ENCODE measurements around the gene CST7.

DNA sequence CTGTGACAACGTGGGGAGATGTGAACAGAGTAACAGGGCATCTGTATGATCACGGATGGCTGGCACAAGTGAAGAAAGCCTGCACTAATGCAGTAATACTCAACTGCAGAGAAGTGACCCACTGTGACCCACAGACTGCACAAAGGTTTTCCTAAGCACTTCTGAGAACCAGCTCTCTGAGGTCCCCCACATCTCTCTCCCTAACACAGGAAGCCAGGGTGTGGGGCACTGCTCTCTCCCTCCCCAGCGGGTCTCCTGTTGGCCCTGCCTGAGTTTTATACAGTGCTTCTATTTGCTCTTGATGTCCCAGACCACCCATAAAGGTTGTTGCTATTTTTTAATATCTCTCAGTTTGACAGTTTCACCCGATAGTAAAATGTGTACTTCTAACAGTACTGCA is 32.2 kb downstream of the CST7 start:
- TF ChIP-seq, protein P1, sequence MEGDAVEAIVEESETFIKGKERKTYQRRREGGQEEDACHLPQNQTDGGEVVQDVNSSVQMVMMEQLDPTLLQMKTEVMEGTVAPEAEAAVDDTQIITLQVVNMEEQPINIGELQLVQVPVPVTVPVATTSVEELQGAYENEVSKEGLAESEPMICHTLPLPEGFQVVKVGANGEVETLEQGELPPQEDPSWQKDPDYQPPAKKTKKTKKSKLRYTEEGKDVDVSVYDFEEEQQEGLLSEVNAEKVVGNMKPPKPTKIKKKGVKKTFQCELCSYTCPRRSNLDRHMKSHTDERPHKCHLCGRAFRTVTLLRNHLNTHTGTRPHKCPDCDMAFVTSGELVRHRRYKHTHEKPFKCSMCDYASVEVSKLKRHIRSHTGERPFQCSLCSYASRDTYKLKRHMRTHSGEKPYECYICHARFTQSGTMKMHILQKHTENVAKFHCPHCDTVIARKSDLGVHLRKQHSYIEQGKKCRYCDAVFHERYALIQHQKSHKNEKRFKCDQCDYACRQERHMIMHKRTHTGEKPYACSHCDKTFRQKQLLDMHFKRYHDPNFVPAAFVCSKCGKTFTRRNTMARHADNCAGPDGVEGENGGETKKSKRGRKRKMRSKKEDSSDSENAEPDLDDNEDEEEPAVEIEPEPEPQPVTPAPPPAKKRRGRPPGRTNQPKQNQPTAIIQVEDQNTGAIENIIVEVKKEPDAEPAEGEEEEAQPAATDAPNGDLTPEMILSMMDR (conservative IDR thresholded peaks at IDR 0.05; ENCODE audit: low read length): no peak
- TF ChIP-seq EZH2phosphoT487 (IDR thresholded peaks at IDR 0.05; ENCODE audit: borderline replicate concordance): no peak
